Heart left ventricle (tissue), 16 donors: ENCODE data around the gene NRARP. TPM values are rescaled to one million over a fixed set of nuclear protein-coding genes. Genes with fewer than 3 reads are reported as not detected.
A peak's percentile ranks its signal among the peaks of the same experiment; 100 is the strongest.

Source experiments
- ATAC-seq, 4 donors: fragments of 200-7000 bp; cut with Tn5 transposase; one replicate each; pipeline ENCODE4 v1.9.1; 2020 to 2022; ENCODE audit warnings: moderate library complexity in 4 of 4, mild to moderate bottlenecking in 3 of 4, moderate number of reproducible peaks in 1 of 4
- DNase-seq, 5 donors: peaks; one replicate each; pipeline ENCODE4 v3.0.0-alpha.2; 2020
- H3K27ac ChIP-seq, 12 donors: fragments of 200-600 bp; sonication (generic) in 4 of 12; one replicate each; pipeline versions ENCODE4 v1.5.0 to v1.8.0; 2016 to 2022; ENCODE audit warnings: mild to moderate bottlenecking in 2 of 12
- H3K27me3 ChIP-seq, 9 donors: fragments of 200-600 bp; sonication (generic) in 2 of 9; one replicate each; pipeline versions ENCODE4 v1.5.1 to v1.8.0; 2016 to 2022; ENCODE audit warnings: mild to moderate bottlenecking in 3 of 9
- H3K36me3 ChIP-seq, 9 donors: fragments of 200-600 bp; sonication (generic) in 2 of 9; one replicate each; pipeline versions ENCODE4 v1.5.0 to v1.8.0; 2018 to 2022; ENCODE audit warnings: mild to moderate bottlenecking in 2 of 9
- H3K4me1 ChIP-seq, 12 donors: fragments of 200-600 bp; sonication (generic) in 4 of 12; one replicate each; pipeline versions ENCODE4 v1.5.0 to v1.8.0; 2016 to 2022; ENCODE audit warnings: mild to moderate bottlenecking in 3 of 12
- H3K4me3 ChIP-seq, 12 donors: fragments of 200-600 bp; sonication (generic) in 4 of 12; one replicate each; pipeline versions ENCODE4 v1.5.0 to v1.8.0; 2017 to 2022; ENCODE audit warnings: mild to moderate bottlenecking in 9 of 12, moderate library complexity in 4 of 12
- H3K9me3 ChIP-seq, 12 donors: fragments of 200-600 bp; sonication (generic) in 4 of 12; one replicate each; pipeline versions ENCODE4 v1.5.0 to v1.8.0; 2016 to 2022; ENCODE audit warnings: mild to moderate bottlenecking in 1 of 12
- CTCF ChIP-seq, 12 donors: fragments of 200-600 bp; sonication (generic) in 4 of 12; IDR thresholded peaks; one replicate each; pipeline versions ENCODE4 v1.5.0 to v1.8.0; 2018 to 2022; ENCODE audit warnings: antibody characterized with exemption in 12 of 12, mild to moderate bottlenecking in 5 of 12
- POLR2A ChIP-seq, 2 donors: fragments of 450-650 bp; IDR thresholded peaks; one replicate each; pipeline ENCODE4 v1.6.1; 2017; ENCODE audit warnings: antibody characterized with exemption in 2 of 2, mild to moderate bottlenecking in 2 of 2, moderate library complexity in 2 of 2
- WGBS, 4 donors: extraction: QIAGEN DNeasy Blood & Tissue Kit in 2 of 4; methylation state at CpG; one replicate each; pipeline versions ENCODE4 v1.1.5 to v1.1.7; 2013 to 2018; 5-methylcytosine and 5-hydroxymethylcytosine counted together
- intact Hi-C, 10 donors: fragments of 100-400 bp; cut with DNase I; formaldehyde crosslinking; loops; one replicate each; pipeline versions ENCODE4 v1.11.1 to v1.14.2; 2022
- polyA plus RNA-seq, 2 donors: library from polyadenylated mRNA; stranded (reverse); fragments of 200-250 nt; gene quantifications; one replicate each; pipeline ENCODE4 v1.2.3, GENCODE V29; 2013
- total RNA-seq, 9 donors: library from RNA; depleted of rRNA in 2 of 9; stranded (reverse); fragments of >200 nt in 2 of 9; fragmentation: NEBNext Ultra II Directional in 3 of 9; extraction: Animal tissue kit (Norgen Biotek cat#: 25700) in 3 of 9; gene quantifications; one replicate each; pipeline versions ENCODE4 v1.1.0 to v1.2.4, GENCODE V29; 2016 to 2023
- donor health status: ischemic (EF 13 %, LVEDD 7.1; RV severe dilation, severe dysfunction).
- donor health status: healthy with polysubstance abuse.
- donor health status: DM: no; HTN: yes; CAD: no.
- donor health status: DM: no; HTN: no; CAD: no.
- donor health status: ischemic (EF 25% LVEDD 6.9; RV normal size, moderate dysfunction).
- donor health status: ischemic (EF 25% LVEDD 5.7; RV mildly dilated, moderate dysfunction).
- donor health status: healthy.
- donor health status: DM: yes; HTN: yes; CAD: no.
- donor health status: ischemic (EF 35%, LVEDD 5.7; RV mildly dilated, moderate dysfunction).
- donor health status: nonischemic (EF 11% LVEDD 7.7; RV severe dilation, severe dysfunction).
- donor health status: DM: yes; HTN: yes; CAD: no.
- donor health status: PGD.
- donor health status: ischemic (EF 29% LVEDD 5.4; RV normal size, mild dysfunction).
- donor health status: nonischemic (EF 23%, LVEDD 6.1; RV moderate dilation, normal function).

NRARP gene
- total and polyA plus RNA-seq, 11 donors = 1.6 to 15.8 (median 9.3) TPM

GRCh38 chr9:137256362-137256761, 45.7 kb downstream of the NRARP start:
- Histone ChIP-seq H3K27me3 (no peaks in the 10 kb centered on the region), H3K36me3 (peaks cover 0 to 40% (median 29%) of the 10 kb centered on the region in 9 donors), H3K9me3 (no peaks in the 10 kb centered on the region), H3K4me3 (peak overlapping the region in 11 of 12 donors; percentile 87 to 100 (median 99)), H3K4me1 (peaks cover 7 to 28% (median 20%) of the 10 kb centered on the region in 12 donors), H3K27ac (no peak overlapping the region)
- 74 to 81% (median 77%) methylated on average over 11 to 15 of the region's 15 CpGs for whole genome bisulfite sequencing, 4 donors
- peak in 1 of 5 donors; percentile 59 for DNase-seq
- ATAC-seq = no peak
- TF ChIP-seq POLR2A (IDR thresholded peaks at IDR 0.05) (no peak), CTCF (IDR thresholded peaks at IDR 0.05) (no peak)
- intact Hi-C loops = no loop called here

GRCh38 chr9:137255448-137256114, 46.5 kb downstream of the NRARP start:
- DNase-seq = peak in 1 of 5 donors; percentile 52

GRCh38 chr9:137254624-137255447, 47.2 kb downstream of the NRARP start, which contains the start of gene NELFB:
NELFB (plus strand) TSS chr9:137255327.
- 1 to 4% (median 2%) methylated on average over 17 to 105 of the region's 105 CpGs for WGBS, 4 donors
- H3K36me3 ChIP-seq = peaks cover 0 to 37% (median 29%) of the 10 kb centered on the region in 9 donors
- peak within 1 kb of the TSS; percentile 51 to 95 (median 86) for H3K27ac ChIP-seq
- ATAC-seq = peak; percentile 68 to 89 (median 86)
- no peaks in the 10 kb centered on the region for H3K9me3 ChIP-seq
- TF ChIP-seq POLR2A (IDR thresholded peaks at IDR 0.05) (peak in 1 of 2 donors; percentile 90), CTCF (IDR thresholded peaks at IDR 0.05) (peak in 4 of 12 donors; percentile 7 to 30 (median 24))
- peak within 1 kb of the TSS; percentile 76 to 100 (median 99) for H3K4me3 ChIP-seq
- intact Hi-C loops = loop anchor here in 1 of 10 donors (1.0 kb wide), 1 partner anchor 14 kb away; the partner anchor contains the start of gene TUBB4B
- peaks cover 7 to 41% (median 26%) of the 10 kb centered on the region in 12 donors for H3K4me1 ChIP-seq
- peak; percentile 94 to 98 (median 95) for DNase-seq
- H3K27me3 ChIP-seq = no peaks in the 10 kb centered on the region

More at GRCh38 chr9:137255448-137256114, 46.5 kb downstream of the NRARP start:
- peaks cover 0 to 40% (median 29%) of the 10 kb centered on the region in 9 donors for H3K36me3 ChIP-seq
- TF ChIP-seq CTCF (IDR thresholded peaks at IDR 0.05) (no peak), POLR2A (IDR thresholded peaks at IDR 0.05) (no peak)
- no peaks in the 10 kb centered on the region for H3K27me3 ChIP-seq
- 2 to 7% (median 3%) methylated on average over 21 to 51 of the region's 51 CpGs for WGBS, 4 donors
- ATAC-seq = peak in 3 of 4 donors; percentile 9 to 34 (median 27)
- H3K27ac ChIP-seq = peak overlapping the region; percentile 51 to 95 (median 84)
- H3K9me3 ChIP-seq = no peaks in the 10 kb centered on the region
- intact Hi-C loops = loop anchor here in 1 of 10 donors (1.0 kb wide), 1 partner anchor 14 kb away; the partner anchor contains the start of gene TUBB4B
- peaks cover 7 to 33% (median 23%) of the 10 kb centered on the region in 12 donors for H3K4me1 ChIP-seq
- peak overlapping the region; percentile 76 to 100 (median 99) for H3K4me3 ChIP-seq
